Karpas-422 (cell line): Measurements from ENCODE around the gene BANF2. TPM values are rescaled to one million over a fixed set of nuclear protein-coding genes. Genes with fewer than 3 reads are reported as not detected.

Source experiments
- DNase-seq: peaks from one replicate; pipeline ENCODE4 v3.0.0-alpha.2; 2015
- H2AFZ ChIP-seq: fragments of 200-600 bp; sonication (generic); 2 replicates; pipeline ENCODE4 v1.6.1; 2014; ENCODE audit warnings: antibody characterized with exemption, low read length, mixed read lengths
- H3K27ac ChIP-seq: fragments of 200-600 bp; sonication (generic); 2 replicates; pipeline ENCODE4 v1.5.1; 2014; ENCODE audit warnings: mild to moderate bottlenecking, low read length, moderate library complexity
- H3K27me3 ChIP-seq: fragments of 200-600 bp; sonication (generic); 2 replicates; pipeline ENCODE4 v1.6.1; 2014; ENCODE audit warnings: low read length, mixed read lengths
- H3K36me3 ChIP-seq: fragments of 200-600 bp; sonication (generic); 2 replicates; pipeline ENCODE4 v1.6.1; 2014; ENCODE audit warnings: low read length, mixed read lengths; ENCODE audit not compliant: insufficient read depth
- H3K4me1 ChIP-seq: fragments of 200-600 bp; sonication (generic); 2 replicates; pipeline ENCODE4 v1.6.1; 2014; ENCODE audit warnings: mild to moderate bottlenecking, low read length, mixed read lengths
- H3K4me2 ChIP-seq: fragments of 200-600 bp; sonication (generic); 2 replicates; pipeline ENCODE4 v1.6.1; 2014; ENCODE audit warnings: low read length, low read depth, mild to moderate bottlenecking; ENCODE audit not compliant: poor library complexity, severe bottlenecking
- H3K4me3 ChIP-seq: fragments of 200-600 bp; sonication (generic); 2 replicates; pipeline ENCODE4 v1.5.1; 2014; ENCODE audit warnings: mild to moderate bottlenecking, antibody characterized with exemption, low read length, mixed read lengths
- H3K79me2 ChIP-seq: fragments of 200-600 bp; sonication (generic); 2 replicates; pipeline ENCODE4 v1.6.1; 2014; ENCODE audit warnings: mild to moderate bottlenecking, low read length, mixed read lengths
- H3K9ac ChIP-seq: fragments of 200-600 bp; sonication (generic); 2 replicates; pipeline ENCODE4 v1.6.0; 2014; ENCODE audit warnings: low read length
- H3K9me2 ChIP-seq: fragments of 200-600 bp; sonication (generic), shearing (Covaris generic); replicated peaks from 2 replicates; pipeline ENCODE4 v1.6.0; 2014; ENCODE audit warnings: mild to moderate bottlenecking, low read length, moderate library complexity; ENCODE audit not compliant: insufficient read depth
- H3K9me3 ChIP-seq: fragments of 300-700, 200-600 bp; sonication (generic); 2 replicates; pipeline ENCODE4 v1.6.1; 2014; ENCODE audit warnings: low read length, mixed read lengths
- H4K20me1 ChIP-seq: fragments of 200-600 bp; sonication (generic); 2 replicates; pipeline ENCODE4 v1.6.1; 2014; ENCODE audit warnings: mild to moderate bottlenecking, antibody characterized with exemption, low read length, low read depth; ENCODE audit not compliant: insufficient read depth
- total RNA-seq: library from RNA; depleted of rRNA; stranded (reverse); fragments of >200 nt; shearing (Covaris generic); gene quantifications from 2 replicates; pipeline ENCODE4 v1.2.3, GENCODE V29; 2014; ENCODE audit warnings: low replicate concordance

The BANF2 gene
- total RNA-seq, 1 experiment from 2014 or later, result not detected

- DNase-seq, result no peak
- H3K27me3 ChIP-seq, result no peaks in the 10 kb centered on the region
- no peak overlapping the region for H3K27ac ChIP-seq
- H3K4me3 ChIP-seq, result no peak overlapping the region
- peaks cover 7% of the 10 kb centered on the region for H3K4me1 ChIP-seq
- H3K4me2 ChIP-seq, result no peak overlapping the region
- no peaks in the 10 kb centered on the region for H3K36me3 ChIP-seq
- H4K20me1 ChIP-seq, result no peaks in the 10 kb centered on the region
- no peaks in the 10 kb centered on the region for H3K9me2 ChIP-seq
- H2AFZ ChIP-seq, result no peak overlapping the region
- no peaks in the 10 kb centered on the region for H3K79me2 ChIP-seq
- H3K9me3 ChIP-seq, result no peaks in the 10 kb centered on the region
- no peak overlapping the region for H3K9ac ChIP-seq
These were observed 12.9 kb downstream of the BANF2 start for GRCh38 chr20:17712708-17713107.

- Histone ChIP-seq H4K20me1 (no peaks in the 10 kb centered on the region), H3K4me3 (no peak overlapping the region), H3K4me2 (no peak overlapping the region), H3K27me3 (no peaks in the 10 kb centered on the region), H2AFZ (no peak overlapping the region), H3K9me3 (no peaks in the 10 kb centered on the region), H3K27ac (no peak overlapping the region), H3K9ac (no peak overlapping the region), H3K36me3 (no peaks in the 10 kb centered on the region), H3K4me1 (peaks cover 7% of the 10 kb centered on the region), H3K79me2 (no peaks in the 10 kb centered on the region), H3K9me2 (no peaks in the 10 kb centered on the region)
- DNase-seq, result no peak
These were observed 14.8 kb downstream of the BANF2 start for GRCh38 chr20:17714597-17714996.

GRCh38 chr20:17715075-17715474 is 15.3 kb downstream of the BANF2 start:
- Histone ChIP-seq H3K27me3 (no peaks in the 10 kb centered on the region), H3K36me3 (no peaks in the 10 kb centered on the region), H3K9me2 (no peaks in the 10 kb centered on the region), H2AFZ (no peak overlapping the region), H4K20me1 (no peaks in the 10 kb centered on the region), H3K9ac (no peak overlapping the region), H3K79me2 (no peaks in the 10 kb centered on the region), H3K4me2 (no peak overlapping the region), H3K27ac (no peak overlapping the region), H3K4me1 (peaks cover 7% of the 10 kb centered on the region), H3K4me3 (no peak overlapping the region), H3K9me3 (no peaks in the 10 kb centered on the region)
- DNase-seq, result no peak

GRCh38 chr20:17716331-17716730 is 16.6 kb downstream of the BANF2 start:
- Histone ChIP-seq H3K79me2 (no peaks in the 10 kb centered on the region), H3K27me3 (no peaks in the 10 kb centered on the region), H3K4me1 (peaks cover under 1% of the 10 kb centered on the region), H3K36me3 (no peaks in the 10 kb centered on the region), H3K9me3 (no peaks in the 10 kb centered on the region), H3K9me2 (no peaks in the 10 kb centered on the region), H4K20me1 (no peaks in the 10 kb centered on the region), H3K4me3 (no peak overlapping the region), H3K4me2 (no peak overlapping the region), H2AFZ (no peak overlapping the region), H3K9ac (no peak overlapping the region), H3K27ac (no peak overlapping the region)
- DNase-seq, result no peak

GRCh38 chr20:17720755-17721154 is 21.0 kb downstream of the BANF2 start:
- Histone ChIP-seq H3K9ac (no peak overlapping the region), H3K9me3 (no peaks in the 10 kb centered on the region), H3K27ac (no peak overlapping the region), H3K9me2 (no peaks in the 10 kb centered on the region), H3K4me2 (no peak overlapping the region), H3K36me3 (no peaks in the 10 kb centered on the region), H3K4me1 (no peaks in the 10 kb centered on the region), H3K4me3 (no peak overlapping the region), H3K79me2 (no peaks in the 10 kb centered on the region), H2AFZ (no peak overlapping the region), H3K27me3 (no peaks in the 10 kb centered on the region), H4K20me1 (no peaks in the 10 kb centered on the region)
- no peak for DNase-seq

- Histone ChIP-seq H3K27ac (no peak overlapping the region), H2AFZ (no peak overlapping the region), H3K27me3 (no peaks in the 10 kb centered on the region), H3K9me2 (no peaks in the 10 kb centered on the region), H3K9me3 (no peaks in the 10 kb centered on the region), H3K4me2 (no peak overlapping the region), H3K4me1 (no peaks in the 10 kb centered on the region), H3K36me3 (no peaks in the 10 kb centered on the region), H4K20me1 (no peaks in the 10 kb centered on the region), H3K9ac (no peak overlapping the region), H3K79me2 (no peaks in the 10 kb centered on the region), H3K4me3 (no peak overlapping the region)
- DNase-seq, result peak; percentile 52
These were observed 22.2 kb downstream of the BANF2 start for GRCh38 chr20:17721802-17722486.

GRCh38 chr20:17722493-17723300 is 22.9 kb downstream of the BANF2 start:
- DNase-seq, result no peak
- Histone ChIP-seq H3K27ac (no peak overlapping the region), H3K4me2 (no peak overlapping the region), H3K4me1 (no peaks in the 10 kb centered on the region), H3K9ac (no peak overlapping the region), H2AFZ (no peak overlapping the region), H3K9me3 (no peaks in the 10 kb centered on the region), H3K4me3 (no peak overlapping the region), H3K79me2 (no peaks in the 10 kb centered on the region), H3K36me3 (no peaks in the 10 kb centered on the region), H4K20me1 (no peaks in the 10 kb centered on the region), H3K27me3 (no peaks in the 10 kb centered on the region), H3K9me2 (no peaks in the 10 kb centered on the region)

- Histone ChIP-seq H3K79me2 (no peaks in the 10 kb centered on the region), H3K27ac (no peak overlapping the region), H3K9me3 (no peaks in the 10 kb centered on the region), H2AFZ (no peak overlapping the region), H3K9ac (no peak overlapping the region), H3K36me3 (no peaks in the 10 kb centered on the region), H4K20me1 (no peaks in the 10 kb centered on the region), H3K4me3 (no peak overlapping the region), H3K4me2 (no peak overlapping the region), H3K9me2 (no peaks in the 10 kb centered on the region), H3K27me3 (no peaks in the 10 kb centered on the region), H3K4me1 (no peaks in the 10 kb centered on the region)
- no peak for DNase-seq
These were observed 23.5 kb downstream of the BANF2 start for GRCh38 chr20:17723301-17723691.
